GM18868 (cell line): ENCODE data around the gene STUM.

Source experiments
- ATAC-seq: cut with Tn5 transposase; IDR thresholded peaks from one replicate; pipeline ENCODE4 v1.9.1; 2021; ENCODE audit warnings: mild to moderate bottlenecking, moderate library complexity; ENCODE audit not compliant: unreplicated experiment

Gene STUM

GRCh38 chr1:226619031-226619430, 70.5 kb downstream of the STUM start:
- no peak for ATAC-seq

GRCh38 chr1:226622012-226622411, 73.4 kb downstream of the STUM start:
- no peak for ATAC-seq

DNA sequence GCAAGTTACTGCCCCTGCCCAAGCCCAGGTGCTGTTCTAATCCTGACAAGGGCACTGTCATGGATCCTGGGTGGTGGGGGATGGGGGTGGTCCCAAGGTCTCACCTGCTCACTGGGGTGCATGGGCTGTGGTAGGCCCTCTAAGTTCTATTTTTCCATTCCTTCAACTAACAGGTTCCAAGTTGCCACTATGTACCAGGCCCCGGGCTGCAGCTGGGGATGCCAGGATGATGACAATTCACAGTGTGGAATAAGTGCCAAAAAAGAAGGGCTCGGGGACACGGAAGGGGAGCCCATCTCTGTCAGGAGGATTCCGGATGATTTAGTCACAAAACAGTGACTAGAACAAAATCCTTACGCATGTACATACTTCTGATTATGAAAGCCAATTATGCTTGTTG, 76.0 kb downstream of the STUM start:
- ATAC-seq = no peak

DNA sequence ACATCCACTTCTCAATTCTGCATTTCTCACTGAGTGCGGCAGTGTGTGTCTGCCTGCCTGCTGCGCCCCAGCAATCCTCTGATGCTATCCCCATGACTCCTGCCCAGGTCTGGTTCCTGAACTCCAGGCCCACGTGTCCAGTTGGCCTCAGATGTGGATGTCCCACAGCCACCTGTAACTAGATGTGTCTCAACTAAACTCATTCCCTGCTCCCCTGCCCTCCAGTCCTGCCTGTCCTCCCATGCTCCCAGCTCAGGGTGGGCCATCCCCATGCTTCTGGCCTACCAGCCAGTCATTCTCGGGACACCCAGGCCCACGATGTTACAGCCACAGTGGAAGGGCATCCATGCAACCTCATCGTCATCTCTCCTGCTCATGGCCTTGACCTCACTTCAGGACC, 76.8 kb downstream of the STUM start:
- ATAC-seq = no peak

GRCh38 chr1:226625832-226626576, 77.4 kb downstream of the STUM start:
- peak; percentile 22 for ATAC-seq

- peak; percentile 67 for ATAC-seq
Measured at GRCh38 chr1:226626577-226626956, 78.0 kb downstream of the STUM start.

DNA sequence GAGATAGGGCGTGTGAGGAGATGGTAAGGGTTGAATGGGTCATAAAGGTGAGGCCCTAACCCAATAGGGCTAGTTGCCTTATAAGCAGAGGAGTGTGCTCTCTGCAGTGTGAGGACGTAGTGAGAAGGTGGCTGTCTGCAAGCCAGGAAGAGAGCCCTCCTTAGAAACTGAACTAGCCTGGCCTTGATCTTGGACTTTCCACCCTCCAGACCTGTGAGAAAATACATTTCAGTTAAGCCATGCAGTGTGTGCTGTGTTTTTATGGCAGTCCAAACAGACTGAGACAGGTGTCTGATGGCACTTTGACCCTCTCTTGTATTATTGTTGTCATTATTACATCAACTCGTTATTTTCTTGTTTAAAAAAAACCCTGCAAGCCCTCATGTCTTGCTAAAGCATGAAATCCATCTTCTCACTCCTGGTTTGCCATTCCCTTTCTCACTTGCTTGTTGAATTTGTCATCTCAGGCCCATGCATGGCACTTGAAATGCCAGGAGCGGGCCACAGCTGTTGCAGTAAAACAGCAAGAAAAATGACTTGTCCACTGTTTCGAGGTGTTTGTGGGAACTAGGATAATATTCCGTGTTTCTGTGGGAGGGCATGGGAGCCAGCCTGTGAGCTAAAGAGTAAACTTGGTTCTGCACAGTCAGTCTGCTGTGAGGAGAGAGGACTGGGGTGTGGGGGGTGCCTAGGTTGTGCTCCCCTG, 78.6 kb downstream of the STUM start:
- no peak for ATAC-seq

- ATAC-seq = no peak
Measured at GRCh38 chr1:226627924-226628611, 79.5 kb downstream of the STUM start.

GRCh38 chr1:226628612-226629155, 80.1 kb downstream of the STUM start:
- ATAC-seq = no peak

GRCh38 chr1:226629210-226629895, 80.8 kb downstream of the STUM start:
- no peak for ATAC-seq

DNA sequence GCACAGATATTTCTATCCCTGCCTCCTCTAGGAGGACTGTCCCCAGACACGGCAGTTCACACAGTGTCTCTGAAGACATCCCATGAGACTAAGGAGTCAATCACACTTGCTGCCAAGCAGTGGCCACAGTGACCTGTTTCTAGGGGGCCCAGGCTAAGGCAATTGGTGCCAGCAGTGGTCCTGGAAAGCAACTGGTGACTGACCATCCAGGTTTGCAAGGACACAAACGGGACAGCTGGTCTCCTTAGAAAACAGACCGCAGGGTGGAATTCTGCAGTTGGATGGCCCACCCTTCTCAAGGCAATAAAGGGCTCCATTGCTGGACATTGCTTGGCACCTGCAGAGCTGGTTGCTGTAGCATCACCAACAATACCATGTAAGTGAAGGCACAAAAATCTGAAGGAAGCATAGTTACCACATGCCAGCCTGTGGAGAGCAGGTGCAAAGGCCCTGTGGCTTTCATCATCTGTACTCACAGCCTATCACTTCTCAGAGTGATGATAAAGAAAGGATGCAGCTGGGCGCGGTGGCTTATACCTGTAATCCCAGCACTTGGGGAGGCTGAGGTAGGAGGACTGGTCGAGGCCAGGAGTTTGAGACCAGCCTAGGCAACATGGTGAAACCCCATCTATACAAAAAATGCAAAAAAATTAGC, 81.5 kb downstream of the STUM start:
- ATAC-seq = no peak

GRCh38 chr1:226630592-226630991, 82.0 kb downstream of the STUM start:
- ATAC-seq = no peak

GRCh38 chr1:226631229-226632000, 82.9 kb downstream of the STUM start:
- ATAC-seq = no peak

DNA sequence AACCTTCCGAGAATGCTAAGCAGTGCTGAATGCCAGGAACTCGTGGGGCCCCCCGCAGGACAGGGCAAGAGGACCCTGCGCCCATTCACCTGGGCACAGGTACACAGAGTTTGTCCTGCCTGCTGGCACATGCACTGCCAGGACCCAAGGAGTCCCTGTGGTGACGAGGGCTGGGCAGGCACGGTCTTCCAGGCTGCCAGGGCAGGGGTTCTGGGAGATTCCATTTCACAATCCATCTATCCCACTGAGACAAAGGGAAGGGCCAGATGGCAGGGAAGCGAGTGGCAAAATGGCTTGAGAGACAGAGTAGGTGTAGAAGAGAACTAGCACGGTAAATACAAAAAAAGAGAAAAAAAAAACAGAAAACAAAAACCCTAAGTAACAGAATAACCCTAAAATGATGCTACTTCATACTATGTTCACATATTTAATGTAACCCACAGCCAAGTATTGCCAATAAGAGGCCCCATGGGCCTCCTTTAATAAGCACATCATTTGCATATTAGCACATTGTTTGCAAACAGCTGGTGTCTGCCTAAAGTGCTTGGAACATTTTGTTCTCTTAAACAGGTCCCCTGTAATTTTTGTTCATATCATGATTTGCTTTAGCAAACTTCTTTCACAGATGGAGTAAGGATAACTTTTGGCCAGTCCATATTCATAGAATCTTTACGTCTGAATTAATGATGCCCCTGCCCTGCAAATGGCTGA, 83.8 kb downstream of the STUM start:
- ATAC-seq = no peak

DNA sequence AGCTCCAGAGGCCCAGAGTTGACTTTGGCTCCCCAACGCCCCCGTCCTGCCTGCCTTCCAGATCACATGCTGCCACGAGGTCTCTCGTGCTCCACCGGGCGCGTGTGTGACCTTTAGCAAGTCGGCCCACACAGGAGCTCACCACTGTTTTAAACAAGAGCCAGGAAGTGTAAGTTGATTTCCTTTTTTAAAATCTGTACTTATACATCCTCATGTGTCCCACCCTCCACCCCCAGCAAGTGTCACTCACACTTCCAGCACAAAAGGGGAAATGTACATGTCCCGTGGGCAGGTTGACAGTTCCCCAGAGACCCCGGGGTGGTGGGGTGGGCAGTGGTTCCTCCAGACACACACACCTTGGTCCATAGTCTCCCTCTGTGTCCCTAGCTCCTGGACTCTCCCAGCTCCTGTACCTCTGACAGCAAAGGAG, 84.4 kb downstream of the STUM start:
- no peak for ATAC-seq

GRCh38 chr1:226633541-226634165, 85.1 kb downstream of the STUM start:
- ATAC-seq = no peak

- ATAC-seq = peak; percentile 81
Measured at GRCh38 chr1:226634166-226634588, 85.6 kb downstream of the STUM start.

DNA sequence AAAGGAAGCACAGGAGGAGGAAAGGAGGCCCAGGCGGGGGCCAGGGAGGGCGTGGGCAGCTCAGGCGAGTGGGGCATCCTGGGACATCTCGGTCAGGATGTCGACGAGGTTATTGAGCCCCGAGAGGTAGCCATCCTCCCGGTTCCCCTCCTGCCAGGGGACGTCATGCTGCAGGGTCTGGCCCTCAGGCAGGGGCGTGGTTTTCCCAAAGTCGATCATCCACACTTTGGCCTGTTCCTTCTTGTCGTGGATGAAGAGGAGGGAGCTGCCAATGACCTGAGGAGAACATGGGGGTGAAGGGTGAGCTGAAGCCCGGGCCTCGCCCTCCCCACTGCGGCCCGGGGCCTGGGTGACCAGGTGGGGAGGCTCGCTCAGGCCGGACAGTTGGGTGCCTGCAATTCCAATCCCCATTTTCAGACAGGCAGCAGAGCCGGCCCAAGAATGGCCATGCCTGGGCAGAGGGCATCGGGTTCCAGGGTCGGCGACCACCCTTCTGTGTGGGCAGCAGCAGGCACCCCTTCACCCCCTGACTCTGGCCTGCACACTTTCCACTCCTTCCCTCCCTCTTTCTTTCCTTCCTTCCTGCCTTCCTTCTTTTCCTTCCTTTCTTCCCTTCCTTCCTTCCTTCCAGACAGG, 86.2 kb downstream of the STUM start:
- no peak for ATAC-seq
